Left ventricle myocardium inferior (tissue), 1 donor: ENCODE measurements around the gene AKR1B1. TPM values are rescaled to one million over a fixed set of nuclear protein-coding genes. Genes with fewer than 3 reads are reported as not detected.

Source experiments
- DNase-seq: peaks from one replicate; pipeline ENCODE4 v3.0.0-alpha.2; 2020
- H3K27ac ChIP-seq: fragments of 200-600 bp; replicated peaks from 2 replicates; pipeline ENCODE4 v1.8.0; 2021
- H3K27me3 ChIP-seq: fragments of 200-600 bp; 2 replicates; pipeline ENCODE4 v1.8.0; 2021; ENCODE audit warnings: low read depth
- H3K36me3 ChIP-seq: fragments of 200-600 bp; 2 replicates; pipeline ENCODE4 v1.8.0; 2021
- H3K4me1 ChIP-seq: fragments of 200-600 bp; 2 replicates; pipeline ENCODE4 v1.8.0; 2021
- H3K4me3 ChIP-seq: fragments of 200-600 bp; 2 replicates; pipeline ENCODE4 v1.8.0; 2021; ENCODE audit warnings: mild to moderate bottlenecking, moderate library complexity
- H3K9me3 ChIP-seq: fragments of 200-600 bp; replicated peaks from 2 replicates; pipeline ENCODE4 v1.8.0; 2021
- intact Hi-C: fragments of 100-400 bp; cut with micrococcal nuclease; formaldehyde crosslinking; loops from one replicate; pipeline ENCODE4 v1.11.0; 2022
- long read RNA-seq: library from polyadenylated mRNA; unstranded; transcript quantifications from one replicate; pipeline ENCODE4 v2.0.0, GENCODE V29; 2021
- total RNA-seq: library from RNA; stranded (reverse); fragmentation: NEBNext Ultra II Directional; extraction: Animal tissue kit (Norgen Biotek cat#: 25700); gene quantifications from one replicate; pipeline ENCODE4 v1.2.1, GENCODE V29; 2021
- TF ChIP-seq, protein P1 (sequence below): fragments of 200-600 bp; IDR thresholded peaks from 2 replicates; pipeline ENCODE4 v1.8.0; 2021; ENCODE audit warnings: antibody characterized with exemption, mild to moderate bottlenecking, borderline replicate concordance
- donor health status: DM: no; HTN: yes; CAD: no; lungs with severe emphysema.

Gene AKR1B1
- total RNA-seq: 280 TPM
- long read RNA-seq, transcript AKR1B1-201 (10 exons, 1,409 nt): major isoform, 317 of 340 reads
- long read RNA-seq, partial matches to known transcripts: 10 of 340 reads
- long read RNA-seq, other reads (novel, unspliced or antisense): 11 of 340 reads

DNA sequence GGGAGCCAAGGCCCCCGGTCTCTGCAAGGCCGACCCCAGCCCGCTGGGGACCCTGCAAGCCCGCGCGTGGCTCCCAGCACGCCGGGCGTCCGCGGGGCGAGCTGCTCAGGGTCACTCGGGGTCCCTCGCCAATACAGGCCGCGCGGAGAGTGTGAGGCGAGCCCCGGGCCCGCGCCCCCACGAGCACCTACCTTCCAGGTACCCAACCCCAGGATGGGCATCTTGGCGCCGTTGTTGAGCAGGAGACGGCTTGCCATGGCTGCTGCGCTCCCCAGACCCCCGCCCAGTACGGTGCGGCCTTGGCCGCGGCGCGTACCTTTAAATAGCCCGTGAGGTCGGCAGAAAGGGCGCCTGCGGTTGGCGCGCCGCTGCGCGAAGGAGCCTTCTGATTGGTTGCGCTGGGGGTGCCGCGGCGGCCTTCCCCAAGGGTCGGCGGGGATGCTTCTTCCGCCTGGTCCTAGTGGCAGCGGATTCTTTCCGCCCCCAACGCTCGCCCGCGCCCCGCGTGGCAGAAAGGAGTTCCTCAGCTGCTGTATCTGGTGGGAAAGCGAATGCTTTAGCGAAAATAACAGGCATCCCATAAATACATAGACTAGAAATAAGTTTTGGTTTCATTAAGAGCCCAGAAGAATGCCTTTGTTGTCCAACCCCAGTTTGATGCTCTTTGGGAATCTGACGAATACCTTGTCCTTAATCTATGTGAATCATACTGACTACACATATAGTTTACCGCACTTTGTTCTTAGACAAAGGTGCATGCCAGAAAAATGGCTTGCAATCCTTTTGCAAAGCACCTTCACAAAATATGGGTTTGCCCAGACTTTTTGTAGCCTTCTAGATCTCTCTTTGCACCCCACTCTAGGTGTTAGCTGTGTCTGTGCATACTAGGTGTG is at the start of gene AKR1B1:
Gene AKR1B1, minus strand, starts transcription at position 295 of the 893 bp plus-strand sequence. Its CDS starts 38 bp downstream, at position 257.
- peaks cover 2% of the 10 kb centered on the region for H3K9me3 ChIP-seq
- intact Hi-C loops: no loop called here
- peak; percentile 93 for DNase-seq
- H3K27ac ChIP-seq: peak within 1 kb of the TSS; percentile 94
- TF ChIP-seq, protein P1, sequence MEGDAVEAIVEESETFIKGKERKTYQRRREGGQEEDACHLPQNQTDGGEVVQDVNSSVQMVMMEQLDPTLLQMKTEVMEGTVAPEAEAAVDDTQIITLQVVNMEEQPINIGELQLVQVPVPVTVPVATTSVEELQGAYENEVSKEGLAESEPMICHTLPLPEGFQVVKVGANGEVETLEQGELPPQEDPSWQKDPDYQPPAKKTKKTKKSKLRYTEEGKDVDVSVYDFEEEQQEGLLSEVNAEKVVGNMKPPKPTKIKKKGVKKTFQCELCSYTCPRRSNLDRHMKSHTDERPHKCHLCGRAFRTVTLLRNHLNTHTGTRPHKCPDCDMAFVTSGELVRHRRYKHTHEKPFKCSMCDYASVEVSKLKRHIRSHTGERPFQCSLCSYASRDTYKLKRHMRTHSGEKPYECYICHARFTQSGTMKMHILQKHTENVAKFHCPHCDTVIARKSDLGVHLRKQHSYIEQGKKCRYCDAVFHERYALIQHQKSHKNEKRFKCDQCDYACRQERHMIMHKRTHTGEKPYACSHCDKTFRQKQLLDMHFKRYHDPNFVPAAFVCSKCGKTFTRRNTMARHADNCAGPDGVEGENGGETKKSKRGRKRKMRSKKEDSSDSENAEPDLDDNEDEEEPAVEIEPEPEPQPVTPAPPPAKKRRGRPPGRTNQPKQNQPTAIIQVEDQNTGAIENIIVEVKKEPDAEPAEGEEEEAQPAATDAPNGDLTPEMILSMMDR: peak; percentile 74
- peaks cover 12% of the 10 kb centered on the region for H3K36me3 ChIP-seq
- peaks cover 41% of the 10 kb centered on the region for H3K4me1 ChIP-seq
- peak within 1 kb of the TSS; percentile 99 for H3K4me3 ChIP-seq
- no peaks in the 10 kb centered on the region for H3K27me3 ChIP-seq

DNA sequence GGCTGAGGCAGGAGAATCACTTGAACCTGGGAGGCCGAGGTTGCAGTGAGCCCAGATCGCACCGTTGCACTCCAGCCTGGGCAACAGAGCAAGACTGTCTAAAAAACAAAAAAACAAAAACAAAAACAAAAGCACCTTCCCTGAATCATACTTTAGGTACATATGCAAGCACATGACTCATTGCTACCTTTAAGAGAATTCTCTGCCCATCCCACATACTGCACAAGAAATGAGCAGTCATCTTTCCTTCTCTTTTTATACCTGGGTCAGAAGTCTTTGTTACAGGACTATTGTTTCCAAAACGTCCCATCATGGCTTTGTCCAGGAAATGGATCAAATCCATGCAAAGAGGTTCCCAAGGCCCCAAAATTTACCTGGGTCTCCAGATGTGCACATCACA is 47.0 kb upstream of the AKR1B1 start:
- no peak for DNase-seq
- Histone ChIP-seq H3K27ac (no peak overlapping the region), H3K36me3 (no peaks in the 10 kb centered on the region), H3K27me3 (no peaks in the 10 kb centered on the region), H3K4me1 (peaks cover 6% of the 10 kb centered on the region), H3K4me3 (no peak overlapping the region), H3K9me3 (no peaks in the 10 kb centered on the region)
- TF ChIP-seq, protein P1: no peak
- intact Hi-C loops: no loop called here

DNA sequence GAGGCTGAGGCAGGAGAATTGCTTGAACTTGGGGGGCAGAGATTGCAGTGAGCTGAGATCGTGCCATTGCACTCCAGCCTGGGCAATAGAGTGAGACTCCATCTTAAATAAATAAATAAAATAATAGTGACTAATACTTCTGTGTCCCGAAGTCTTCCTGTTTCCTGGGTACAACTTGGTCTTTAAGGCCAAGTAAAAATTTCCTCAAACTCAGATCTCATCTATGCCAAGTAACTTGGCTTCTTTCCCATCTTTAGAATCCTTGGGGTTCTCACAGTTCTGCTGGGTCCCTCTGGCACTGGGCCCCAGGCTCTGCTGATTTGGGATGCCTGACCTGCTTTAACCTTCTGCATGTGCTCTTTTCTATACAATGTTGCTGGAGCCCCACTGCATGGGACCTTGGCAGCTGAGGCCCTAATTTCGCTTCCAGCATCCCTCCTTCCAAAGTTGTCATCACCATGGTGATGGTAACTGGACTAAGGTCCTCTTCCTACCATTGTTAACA is 45.8 kb upstream of the AKR1B1 start:
- H3K27ac ChIP-seq: no peak overlapping the region
- no peaks in the 10 kb centered on the region for H3K4me1 ChIP-seq
- H3K36me3 ChIP-seq: no peaks in the 10 kb centered on the region
- TF ChIP-seq, protein P1: no peak
- intact Hi-C loops: no loop called here
- no peak for DNase-seq
- H3K27me3 ChIP-seq: no peaks in the 10 kb centered on the region
- no peaks in the 10 kb centered on the region for H3K9me3 ChIP-seq
- H3K4me3 ChIP-seq: no peak overlapping the region

DNA sequence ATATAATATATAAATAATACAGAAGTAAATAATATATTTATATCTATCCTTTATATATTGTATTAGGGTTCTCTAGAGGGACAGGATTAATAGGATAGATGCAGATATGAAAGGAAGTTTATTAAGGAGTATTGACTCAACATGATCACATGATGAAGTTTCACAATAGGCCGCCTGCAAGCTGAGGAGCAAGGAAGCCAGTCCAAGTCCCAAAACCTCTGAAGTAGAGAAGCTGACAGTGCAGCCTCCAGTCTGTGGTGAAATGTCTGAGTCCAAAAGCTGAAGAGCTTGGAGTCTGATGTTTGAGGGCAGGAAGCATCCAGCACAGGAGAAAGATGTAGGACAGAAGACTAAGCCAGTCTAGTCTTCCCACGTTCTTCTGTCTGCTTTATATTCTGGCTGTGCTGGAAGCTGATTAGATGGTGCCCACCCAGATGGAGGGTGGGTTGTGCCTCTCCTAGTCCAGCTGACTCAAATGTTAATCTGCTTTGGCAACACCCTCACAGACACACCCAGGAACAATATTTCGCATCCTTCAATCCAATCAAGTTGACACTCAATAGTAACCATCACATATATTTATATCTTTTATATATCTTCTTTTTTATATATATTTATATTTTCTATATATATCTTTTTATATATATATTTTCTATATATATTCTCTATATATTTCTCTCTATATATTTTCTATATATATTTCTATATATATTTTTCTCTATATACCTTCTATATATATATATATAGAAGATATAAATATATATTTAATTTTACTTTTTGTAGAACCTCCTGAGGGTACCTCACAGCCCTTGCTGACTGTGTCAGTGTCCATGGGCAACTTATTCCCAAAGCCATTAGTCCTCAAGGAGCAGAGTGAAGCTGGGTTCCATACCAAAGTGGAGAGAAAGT is 43.8 kb upstream of the AKR1B1 start:
- Histone ChIP-seq H3K27me3 (no peaks in the 10 kb centered on the region), H3K4me3 (no peak overlapping the region), H3K4me1 (no peaks in the 10 kb centered on the region), H3K36me3 (no peaks in the 10 kb centered on the region), H3K9me3 (no peaks in the 10 kb centered on the region), H3K27ac (peak overlapping the region; percentile 62)
- TF ChIP-seq, protein P1: no peak
- intact Hi-C loops: no loop called here
- DNase-seq: no peak

DNA sequence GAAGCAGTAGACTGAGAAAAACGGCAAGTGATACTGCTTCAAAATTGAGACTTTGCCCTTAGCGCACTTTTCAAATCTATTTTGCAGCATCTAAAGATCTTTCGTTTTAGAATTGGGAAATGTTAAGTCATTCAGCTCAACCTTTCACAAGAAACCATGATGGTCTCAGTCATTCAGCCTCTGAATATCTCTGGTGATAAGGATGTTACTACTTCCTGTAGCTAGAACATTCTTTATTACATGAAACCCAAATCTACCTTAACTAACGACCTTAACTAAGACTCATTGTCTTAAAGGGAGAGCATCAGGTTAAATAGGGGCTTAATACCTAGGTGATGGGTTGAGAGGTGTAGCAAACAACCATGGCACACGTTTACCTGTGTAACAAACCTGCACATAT is 42.1 kb upstream of the AKR1B1 start:
- no peak for DNase-seq
- no peak overlapping the region for H3K27ac ChIP-seq
- H3K27me3 ChIP-seq: no peaks in the 10 kb centered on the region
- intact Hi-C loops: no loop called here
- no peaks in the 10 kb centered on the region for H3K36me3 ChIP-seq
- H3K4me3 ChIP-seq: no peak overlapping the region
- no peaks in the 10 kb centered on the region for H3K4me1 ChIP-seq
- no peaks in the 10 kb centered on the region for H3K9me3 ChIP-seq
- TF ChIP-seq, protein P1: no peak
